NK-92 treated with Interleukin-12 subunit alpha and Interleukin-12 subunit beta, amount 100 ng/mL, for 24 hours (cell line): ENCODE data around the gene KIF14.
"Not testable (repeated sequence)": the region's sequence is repeated elsewhere in the genome, so short reads cannot be mapped to it uniquely, and the experiment has no call there.

ENCODE experiments used
- DNase-seq: peaks from one replicate; lab custom pipeline; 2025; lab: John Stamatoyannopoulos, UW

The KIF14 gene

DNA sequence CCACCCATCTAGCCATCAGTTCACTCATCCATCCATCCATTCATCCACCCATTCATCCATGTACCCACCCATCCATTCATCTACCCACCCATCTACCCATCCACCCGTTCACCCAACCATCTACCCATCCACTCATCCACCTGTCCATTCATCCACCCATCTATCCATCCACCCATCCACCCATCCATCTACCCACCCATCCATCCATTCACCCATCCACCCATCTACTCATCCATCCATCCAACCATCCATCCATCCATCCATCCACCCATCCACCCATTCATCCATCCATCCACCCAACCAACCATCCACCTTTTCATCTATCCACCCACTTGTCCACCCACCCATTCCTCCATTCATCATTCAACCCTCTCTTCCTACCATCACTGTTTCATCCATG, 80.3 kb downstream of the KIF14 start:
- no peak for DNase-seq

DNA sequence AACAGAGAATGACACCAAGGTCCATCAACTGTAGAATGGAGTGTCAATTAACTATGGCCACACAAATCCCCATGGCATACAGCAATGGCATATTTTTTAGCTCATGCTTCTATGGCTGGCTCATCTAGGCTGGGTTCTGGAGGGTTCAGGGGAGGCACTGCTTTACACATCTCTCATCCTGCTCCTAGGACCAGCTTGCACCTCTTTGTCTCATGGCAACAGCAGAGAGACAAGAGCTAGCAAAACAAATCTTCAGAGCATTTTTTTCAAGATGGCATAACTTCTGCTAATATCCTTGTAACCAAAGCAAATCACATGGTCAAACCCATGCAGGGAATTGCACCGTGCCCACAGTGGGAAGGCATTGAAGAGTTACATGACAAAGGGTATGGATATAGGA, 82.4 kb downstream of the KIF14 start:
- no peak for DNase-seq

DNA sequence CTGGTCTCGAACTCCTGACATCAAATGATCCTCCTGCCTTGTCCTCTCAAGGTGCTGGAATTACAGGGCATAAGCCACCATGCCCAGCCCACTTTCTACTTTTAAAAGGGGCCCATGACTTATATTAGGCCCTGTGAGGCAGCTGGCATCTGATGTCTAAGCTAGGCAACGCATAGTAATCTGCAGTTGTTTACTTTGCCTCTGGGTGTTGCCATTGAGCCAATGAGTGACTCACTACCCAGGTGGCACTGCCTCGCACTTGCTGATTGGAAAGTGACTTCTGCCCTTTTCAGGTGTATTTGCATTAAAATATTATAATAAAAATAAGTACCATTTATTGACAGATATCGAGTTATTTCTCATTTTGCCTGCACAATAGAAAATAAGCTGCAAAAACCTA, 84.9 kb downstream of the KIF14 start:
- DNase-seq, result peak; percentile 22

DNA sequence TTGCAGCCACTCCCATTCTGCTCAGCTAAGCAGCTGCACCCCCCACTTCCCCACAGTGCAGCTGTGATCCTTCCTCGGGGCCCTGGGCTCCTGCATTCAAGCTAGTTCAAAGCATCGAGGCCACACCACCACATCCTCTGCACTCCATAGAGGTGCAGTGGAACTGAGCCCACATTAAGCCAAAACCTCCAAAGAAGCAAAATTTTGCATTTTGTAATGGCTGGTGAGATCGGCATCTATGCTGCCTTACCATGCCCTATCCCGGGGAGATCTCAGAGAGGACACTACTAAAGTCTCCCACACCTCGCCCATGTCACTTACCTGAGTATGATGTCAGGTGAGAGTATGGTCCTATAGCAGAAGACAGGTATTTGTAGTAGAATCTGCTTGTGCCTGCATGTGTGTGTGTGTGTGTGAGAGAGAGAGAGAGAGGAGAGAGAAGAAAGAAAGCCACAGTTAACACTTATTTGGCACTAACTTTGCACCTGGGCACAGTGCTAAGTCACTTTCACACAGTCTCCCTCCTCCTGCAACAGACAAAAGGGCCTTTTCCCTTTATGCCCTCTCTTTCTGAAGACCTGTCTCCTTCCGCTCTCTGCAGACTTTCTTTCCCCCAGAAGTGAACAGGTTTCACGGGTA, 89.8 kb downstream of the KIF14 start:
- DNase-seq, result no peak

- DNase-seq, result no peak
Observed at GRCh38 chr1:200528858-200529606, 91.5 kb downstream of the KIF14 start.

- DNase-seq, result no peak
Observed at GRCh38 chr1:200527670-200528069, 92.9 kb downstream of the KIF14 start.

DNA sequence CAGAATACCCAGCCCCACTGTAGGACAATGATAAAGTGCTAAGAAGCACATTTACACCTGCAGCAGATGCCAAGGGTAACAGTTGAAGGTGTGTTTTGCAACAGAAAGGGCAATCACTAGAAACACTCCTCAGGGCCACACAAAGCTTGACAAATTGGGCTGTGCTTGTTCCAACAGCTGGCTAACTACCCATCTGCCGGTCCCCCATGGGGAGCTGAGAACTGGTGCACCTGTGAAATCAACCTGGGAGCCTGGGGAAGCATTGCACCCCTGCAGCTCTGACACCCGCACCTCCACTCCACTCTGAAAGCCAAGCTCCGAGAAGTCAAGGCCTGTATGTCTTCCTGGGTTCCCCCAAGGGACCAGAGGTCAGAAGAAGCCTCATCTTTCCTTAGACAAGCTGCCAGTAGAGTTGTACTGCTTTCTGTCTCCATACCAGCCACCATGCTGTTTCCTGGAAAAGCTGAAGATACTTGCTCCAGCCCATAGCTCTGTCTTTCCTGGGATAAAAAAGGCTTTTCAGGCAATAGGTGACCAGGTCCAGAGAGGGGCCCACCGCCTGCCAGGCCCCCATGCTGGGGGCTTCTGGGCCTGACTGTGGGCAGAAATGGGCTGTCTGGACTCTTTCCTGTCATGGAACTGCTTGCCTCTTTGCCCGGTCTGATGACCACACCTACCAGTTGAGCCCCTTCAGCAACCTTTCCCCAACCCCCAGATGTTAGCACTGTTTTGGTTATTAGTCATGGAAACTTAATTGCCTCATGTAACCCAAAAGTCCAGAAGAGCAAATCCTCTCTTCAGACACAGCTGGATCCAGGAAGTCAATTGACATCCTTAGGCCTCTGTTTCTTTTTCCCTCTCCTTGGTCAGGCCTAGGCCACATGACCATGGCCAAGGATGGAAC, 93.6 kb downstream of the KIF14 start:
- DNase-seq, result no peak

- DNase-seq, result no peak
Observed at GRCh38 chr1:200525090-200525987, 95.2 kb downstream of the KIF14 start.

DNA sequence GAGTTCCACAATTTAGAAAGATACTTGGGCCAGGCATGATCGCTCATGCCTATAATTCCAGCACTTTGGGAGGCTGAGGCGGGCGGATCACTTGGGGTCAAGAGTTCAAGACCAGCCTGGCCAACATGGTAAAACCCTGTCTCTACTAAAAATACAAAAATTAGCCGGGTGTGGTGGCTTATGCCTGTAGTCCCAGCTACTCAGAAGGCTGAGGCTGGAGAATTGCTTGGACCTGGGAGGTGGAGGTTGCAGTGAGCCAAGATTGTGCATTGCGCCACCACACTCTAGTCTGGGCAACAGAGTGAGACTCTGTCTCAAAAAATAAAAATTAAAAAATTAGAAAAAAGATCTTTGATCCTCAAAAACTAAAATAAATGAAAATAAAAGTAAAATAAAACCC, 96.0 kb downstream of the KIF14 start:
- DNase-seq, result not testable (repeated sequence)

- no peak for DNase-seq
Observed at GRCh38 chr1:200524092-200524491, 96.5 kb downstream of the KIF14 start.

DNA sequence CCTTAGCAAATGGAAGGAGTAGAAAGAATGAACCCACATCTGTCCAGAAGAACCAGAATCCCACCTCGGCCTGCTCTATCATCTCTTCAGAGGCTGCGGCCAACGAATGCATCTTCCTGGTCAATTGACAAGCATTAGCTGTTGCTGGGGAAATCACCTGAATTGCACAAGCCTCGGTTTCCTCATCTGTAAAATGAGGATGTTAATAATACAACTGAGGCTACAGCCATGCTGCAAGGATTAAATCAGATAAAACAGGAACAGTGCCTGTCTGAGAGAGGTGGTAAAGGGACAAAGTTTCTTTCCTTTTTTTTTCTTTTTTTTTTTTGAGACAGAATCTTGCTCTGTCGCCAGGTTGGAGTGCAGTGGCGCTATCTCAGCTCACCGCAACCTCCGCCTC, 99.8 kb downstream of the KIF14 start:
- no peak for DNase-seq

DNA sequence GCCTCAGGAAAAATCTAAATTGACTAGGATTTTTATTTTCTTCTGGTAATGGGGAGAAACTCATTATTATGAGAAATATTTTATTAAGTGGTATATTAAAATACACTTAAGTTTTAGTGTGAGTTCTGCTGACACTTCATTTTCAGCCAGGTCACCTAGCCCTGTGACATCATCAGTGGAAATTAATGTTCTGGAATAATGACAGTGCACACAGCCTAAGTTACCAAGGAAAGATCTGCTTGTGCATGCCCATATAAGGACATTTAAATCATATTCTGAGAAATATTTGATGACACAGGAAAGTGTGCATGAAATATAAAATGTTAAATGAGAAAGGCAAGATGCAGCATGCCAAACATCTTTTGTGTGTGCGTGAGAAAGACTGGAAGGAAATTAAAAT, 102.0 kb downstream of the KIF14 start:
- DNase-seq, result no peak

GRCh38 chr1:200512191-200512590, 108.4 kb downstream of the KIF14 start:
- no peak for DNase-seq

DNA sequence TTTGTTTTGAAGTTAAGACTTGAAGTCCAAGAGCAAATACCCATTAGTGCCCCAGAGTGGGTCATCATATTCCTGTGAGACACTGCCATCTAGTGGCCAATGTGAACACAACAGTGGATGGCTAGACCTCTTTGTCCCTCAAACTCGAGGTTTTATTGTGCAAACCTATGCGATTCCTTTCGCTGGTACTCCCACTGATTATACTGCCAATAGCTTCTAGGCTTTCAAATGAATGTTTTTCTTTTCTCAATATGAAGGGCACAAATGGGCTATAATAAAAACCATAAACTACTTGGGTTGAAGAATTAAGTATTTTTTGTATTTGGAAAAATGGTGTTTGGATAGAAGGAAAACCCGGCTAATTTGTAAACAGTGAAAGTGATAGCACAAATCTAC, 110.3 kb downstream of the KIF14 start:
- DNase-seq, result peak; percentile 39

DNA sequence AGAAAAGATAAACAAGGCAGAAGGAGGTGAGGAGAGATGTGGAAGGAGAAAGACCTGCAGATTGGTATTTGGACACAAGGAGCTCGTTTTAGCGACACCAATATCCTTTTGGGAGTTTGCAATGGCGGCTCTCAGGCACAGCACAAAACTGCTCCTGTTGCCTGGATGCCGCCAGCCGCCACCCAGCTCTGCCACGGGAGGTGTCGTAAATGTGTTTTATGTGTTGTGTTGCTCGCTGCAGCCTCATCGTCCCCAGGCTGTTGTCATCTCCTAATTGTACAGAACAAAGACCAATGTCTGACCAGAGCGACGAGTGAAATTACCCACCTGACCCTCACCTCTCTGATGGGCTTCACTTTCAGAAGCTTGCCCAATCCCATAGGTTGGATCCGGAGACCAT, 114.1 kb downstream of the KIF14 start:
- DNase-seq, result no peak

DNA sequence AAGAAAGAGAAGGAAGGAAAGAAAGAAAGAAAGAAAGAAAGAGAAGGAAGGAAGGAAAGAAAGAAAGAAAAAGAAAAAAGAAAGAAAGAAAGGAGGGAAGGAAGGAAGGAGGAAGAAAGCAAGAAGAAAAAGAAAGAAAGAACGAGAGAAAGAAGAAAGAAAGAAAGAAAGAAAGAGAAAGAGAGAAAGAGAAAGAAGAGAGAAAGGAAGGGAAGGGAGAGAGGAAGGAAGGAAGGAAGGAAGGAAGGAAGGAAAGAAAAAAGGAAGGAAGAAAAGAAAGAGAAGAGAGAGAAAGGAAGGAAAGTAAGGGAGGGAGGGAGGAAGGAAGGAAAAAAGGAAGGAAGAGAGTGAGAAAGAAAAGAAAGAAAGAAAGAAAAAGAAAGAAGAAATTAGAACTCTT, 115.3 kb downstream of the KIF14 start:
- DNase-seq, result no peak
